CD14-positive monocyte (primary cell): Measurements from ENCODE around the gene EGFLAM. TPM values are rescaled to one million over a fixed set of nuclear protein-coding genes. Genes with fewer than 3 reads are reported as not detected.
A peak's percentile ranks its signal among the peaks of the same experiment; 100 is the strongest.

Experiments used
- DNase-seq, 3 donors: peaks; one replicate each; pipeline ENCODE4 v3.0.0-alpha.2; 2011 to 2022
- H2AFZ ChIP-seq: 2 replicates; pipeline ENCODE4 v1.6.0; 2012; ENCODE audit warnings: mild to moderate bottlenecking, low read depth, low read length, inconsistent platforms; ENCODE audit not compliant: insufficient read depth, poor library complexity, severe bottlenecking
- H3K27ac ChIP-seq, 2 donors: 1 replicate in 1 of 2; 2 replicates in 1 of 2; pipeline ENCODE4 v1.5.1; 2012 to 2013; ENCODE audit warnings: low read length in 2 of 2, control low read depth in 1 of 2, inconsistent platforms in 1 of 2, low read depth in 1 of 2, mild to moderate bottlenecking in 1 of 2
- H3K27me3 ChIP-seq, 2 donors: one replicate each; pipeline versions ENCODE4 v1.6.0 to v1.6.1; 2011 to 2013; ENCODE audit warnings: low read length in 2 of 2; ENCODE audit not compliant: control insufficient read depth in 2 of 2, insufficient read depth in 2 of 2
- H3K36me3 ChIP-seq, 2 donors: replicated peaks in 1 of 2; 1 replicate in 1 of 2; 2 replicates in 1 of 2; pipeline versions ENCODE4 v1.5.1 to v1.6.1; 2012 to 2013; ENCODE audit warnings: low read length in 2 of 2, control low read depth in 1 of 2, inconsistent platforms in 1 of 2, mild to moderate bottlenecking in 1 of 2; ENCODE audit not compliant: insufficient read depth in 2 of 2, control insufficient read depth in 1 of 2
- H3K4me1 ChIP-seq, 2 donors: 1 replicate in 1 of 2; 2 replicates in 1 of 2; pipeline versions ENCODE4 v1.5.1 to v1.6.1; 2012 to 2013; ENCODE audit warnings: low read length in 2 of 2, control low read depth in 1 of 2, inconsistent platforms in 1 of 2, mild to moderate bottlenecking in 1 of 2, moderate library complexity in 1 of 2; ENCODE audit not compliant: insufficient read depth in 2 of 2, control insufficient read depth in 1 of 2
- H3K4me2 ChIP-seq: replicated peaks from 2 replicates; pipeline ENCODE3; 2012; ENCODE audit warnings: low read length, moderate library complexity, mild to moderate bottlenecking; ENCODE audit not compliant: poor library complexity, severe bottlenecking; ENCODE audit errors: extremely low read depth
- H3K4me3 ChIP-seq, 3 experiments: fragments of 200-600 bp in 1 of 3; sonication (generic) in 1 of 3; replicated peaks in 1 of 3; 1 replicate in 2 of 3; 2 replicates in 1 of 3; pipeline ENCODE4 v1.5.1; 2011 to 2013; ENCODE audit warnings: low read length in 3 of 3, mild to moderate bottlenecking in 3 of 3, control low read depth in 2 of 3, low read depth in 2 of 3, inconsistent platforms in 1 of 3, moderate library complexity in 1 of 3
- H3K79me2 ChIP-seq: 2 replicates; pipeline ENCODE4 v1.6.0; 2012; ENCODE audit warnings: mild to moderate bottlenecking, control low read depth, inconsistent platforms, low read length, moderate library complexity; ENCODE audit not compliant: insufficient read depth
- H3K9ac ChIP-seq: 2 replicates; pipeline ENCODE4 v1.6.0; 2017; ENCODE audit warnings: low read length, mild to moderate bottlenecking; ENCODE audit not compliant: insufficient read depth, poor library complexity, severe bottlenecking
- H3K9me3 ChIP-seq, 2 donors: replicated peaks in 1 of 2; 1 replicate in 1 of 2; 2 replicates in 1 of 2; pipeline versions ENCODE4 v1.5.1 to v1.6.1; 2012 to 2013; ENCODE audit warnings: low read length in 2 of 2, control low read depth in 1 of 2; ENCODE audit not compliant: control insufficient read depth in 1 of 2, insufficient read depth in 1 of 2
- H4K20me1 ChIP-seq: 2 replicates; pipeline ENCODE4 v1.6.0; 2012; ENCODE audit warnings: mild to moderate bottlenecking, low read length, control low read depth, moderate library complexity; ENCODE audit not compliant: insufficient read depth
- H3K27ac Mint-ChIP-seq, 7 donors: one replicate each; pipeline ENCODE4 v1.8.0; 2020; ENCODE audit warnings: mild to moderate bottlenecking in 7 of 7, mixed read lengths in 7 of 7, moderate library complexity in 6 of 7, inconsistent platforms in 2 of 7
- H3K27me3 Mint-ChIP-seq, 3 donors: one replicate each; pipeline ENCODE4 v1.8.0; 2021 to 2022; ENCODE audit warnings: low read depth in 3 of 3, mild to moderate bottlenecking in 3 of 3, mixed read lengths in 3 of 3, moderate library complexity in 3 of 3, inconsistent platforms in 1 of 3
- H3K36me3 Mint-ChIP-seq, 2 donors: one replicate each; pipeline ENCODE4 v1.8.0; 2020; ENCODE audit warnings: mixed read lengths in 2 of 2, inconsistent platforms in 1 of 2, mild to moderate bottlenecking in 1 of 2
- H3K4me1 Mint-ChIP-seq: one replicate; pipeline ENCODE4 v1.8.0; 2020; ENCODE audit warnings: mild to moderate bottlenecking, mixed read lengths
- H3K4me3 Mint-ChIP-seq, 2 donors: one replicate each; pipeline ENCODE4 v1.8.0; 2020; ENCODE audit warnings: mild to moderate bottlenecking in 2 of 2, mixed read lengths in 2 of 2, moderate library complexity in 1 of 2
- H3K9me3 Mint-ChIP-seq, 7 donors: one replicate each; pipeline ENCODE4 v1.8.0; 2020 to 2022; ENCODE audit warnings: mixed read lengths in 7 of 7, mild to moderate bottlenecking in 6 of 7, moderate library complexity in 6 of 7, inconsistent platforms in 2 of 7
- WGBS: methylation state at CpG from one replicate; pipeline ENCODE4 v1.1.5; 2013; ENCODE audit warnings: missing lambda C conversion rate; ENCODE audit not compliant: insufficient coverage; 5-methylcytosine and 5-hydroxymethylcytosine counted together
- intact Hi-C, 2 donors: fragments of 100-400 bp; cut with micrococcal nuclease; formaldehyde crosslinking; loops; one replicate each; pipeline versions ENCODE4 v1.15.0 to v1.15.1; 2023
- polyA plus RNA-seq, 3 donors: library from polyadenylated mRNA; depleted of rRNA in 1 of 3; unstranded in 2 of 3; stranded (reverse) in 1 of 3; fragments of 300-500 nt in 2 of 3; fragments of >200 nt in 1 of 3; fragmentation: Illumina TruSeq in 2 of 3; gene quantifications; 1 replicate in 2 of 3; 2 replicates in 1 of 3; pipeline ENCODE4 v1.2.3, GENCODE V29; 2012 to 2021
- TF ChIP-seq, protein P1 (sequence below): fragments of 200-600 bp; IDR thresholded peaks from one replicate; pipeline ENCODE4 v1.8.0; 2022; ENCODE audit warnings: antibody characterized with exemption, mild to moderate bottlenecking

The EGFLAM gene
- polyA plus RNA-seq, 3 donors = not detected

- H3K4me1 ChIP-seq = peaks cover 0 to 6% of the 10 kb centered on the region in 2 donors
These were observed 193.8 kb downstream of the EGFLAM start for GRCh38 chr5:38452201-38452600.

DNA sequence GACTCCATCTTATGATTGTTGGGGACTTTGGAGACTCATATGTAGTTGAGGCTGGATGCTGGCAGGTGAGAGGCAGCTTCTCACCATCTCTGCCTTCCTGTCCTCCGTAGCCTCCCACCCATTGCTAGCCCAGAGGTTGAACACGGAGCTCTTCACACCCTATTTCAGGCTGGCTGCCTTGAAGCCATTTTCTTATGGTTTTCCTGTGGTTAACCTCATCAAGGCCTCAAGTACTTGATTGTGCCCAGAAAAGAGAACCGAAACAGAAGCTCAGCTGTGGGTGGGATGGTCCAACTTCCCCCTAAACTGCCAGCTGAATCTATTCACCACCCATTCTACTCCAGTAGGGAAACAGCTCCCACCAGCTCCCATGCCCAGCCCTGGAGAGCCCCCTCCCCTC is 195.1 kb downstream of the EGFLAM start:
- no peak overlapping the region for H3K9ac ChIP-seq
- 0% methylated on average over 2 of the region's 3 CpGs for WGBS
- H3K9me3 ChIP-seq = peaks cover 25 to 85% of the 10 kb centered on the region in 2 donors
- H3K9me3 Mint-ChIP-seq = peaks cover 6 to 38% (median 27%) of the 10 kb centered on the region in 7 donors
- intact Hi-C loops = no loop called here
- peak overlapping the region in 1 of 2 donors; percentile 65 for H3K4me3 Mint-ChIP-seq
- H3K4me1 Mint-ChIP-seq = peaks cover 9% of the 10 kb centered on the region
- H3K79me2 ChIP-seq = no peaks in the 10 kb centered on the region
- peak; percentile 17 to 53 (median 27) for DNase-seq
- H3K4me2 ChIP-seq = no peak overlapping the region
- H4K20me1 ChIP-seq = no peaks in the 10 kb centered on the region
- no peak overlapping the region for H2AFZ ChIP-seq
- H3K36me3 Mint-ChIP-seq = peaks cover 0 to 2% of the 10 kb centered on the region in 2 donors
- no peak overlapping the region for H3K27ac Mint-ChIP-seq
- TF ChIP-seq, protein P1, sequence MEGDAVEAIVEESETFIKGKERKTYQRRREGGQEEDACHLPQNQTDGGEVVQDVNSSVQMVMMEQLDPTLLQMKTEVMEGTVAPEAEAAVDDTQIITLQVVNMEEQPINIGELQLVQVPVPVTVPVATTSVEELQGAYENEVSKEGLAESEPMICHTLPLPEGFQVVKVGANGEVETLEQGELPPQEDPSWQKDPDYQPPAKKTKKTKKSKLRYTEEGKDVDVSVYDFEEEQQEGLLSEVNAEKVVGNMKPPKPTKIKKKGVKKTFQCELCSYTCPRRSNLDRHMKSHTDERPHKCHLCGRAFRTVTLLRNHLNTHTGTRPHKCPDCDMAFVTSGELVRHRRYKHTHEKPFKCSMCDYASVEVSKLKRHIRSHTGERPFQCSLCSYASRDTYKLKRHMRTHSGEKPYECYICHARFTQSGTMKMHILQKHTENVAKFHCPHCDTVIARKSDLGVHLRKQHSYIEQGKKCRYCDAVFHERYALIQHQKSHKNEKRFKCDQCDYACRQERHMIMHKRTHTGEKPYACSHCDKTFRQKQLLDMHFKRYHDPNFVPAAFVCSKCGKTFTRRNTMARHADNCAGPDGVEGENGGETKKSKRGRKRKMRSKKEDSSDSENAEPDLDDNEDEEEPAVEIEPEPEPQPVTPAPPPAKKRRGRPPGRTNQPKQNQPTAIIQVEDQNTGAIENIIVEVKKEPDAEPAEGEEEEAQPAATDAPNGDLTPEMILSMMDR = no peak
- peaks cover 92 to 100% of the 10 kb centered on the region in 2 donors for H3K27me3 ChIP-seq
- H3K27ac ChIP-seq = no peak overlapping the region
- H3K27me3 Mint-ChIP-seq = peaks cover 90 to 99% (median 95%) of the 10 kb centered on the region in 3 donors
- H3K4me3 ChIP-seq = no peak overlapping the region
- no peaks in the 10 kb centered on the region for H3K36me3 ChIP-seq
- H3K4me1 ChIP-seq = peaks cover 0 to 6% of the 10 kb centered on the region in 2 donors

More at GRCh38 chr5:38452201-38452600, 193.8 kb downstream of the EGFLAM start:
- Histone ChIP-seq H3K36me3 (no peaks in the 10 kb centered on the region), H3K9ac (no peak overlapping the region), H3K27me3 (peaks cover 92 to 100% of the 10 kb centered on the region in 2 donors), H3K79me2 (no peaks in the 10 kb centered on the region), H3K4me3 (no peak overlapping the region), H3K9me3 (peaks cover 22 to 75% of the 10 kb centered on the region in 2 donors), H4K20me1 (no peaks in the 10 kb centered on the region), H2AFZ (no peak overlapping the region), H3K4me2 (no peak overlapping the region), H3K27ac (no peak overlapping the region)
- intact Hi-C loops = no loop called here
- H3K27me3 Mint-ChIP-seq = peaks cover 91 to 99% (median 96%) of the 10 kb centered on the region in 3 donors
- H3K4me3 Mint-ChIP-seq = peak overlapping the region in 1 of 2 donors; percentile 67
- peaks cover 0 to 2% of the 10 kb centered on the region in 2 donors for H3K36me3 Mint-ChIP-seq
- TF ChIP-seq, protein P1 = no peak
- peaks cover 6 to 38% (median 24%) of the 10 kb centered on the region in 7 donors for H3K9me3 Mint-ChIP-seq
- no peak overlapping the region for H3K27ac Mint-ChIP-seq
- no peak for DNase-seq
- peaks cover 9% of the 10 kb centered on the region for H3K4me1 Mint-ChIP-seq
- 92% methylated on average over 4 of the region's 4 CpGs for WGBS
